GM12875 (cell line): Measurements from ENCODE around the gene COG3.
A peak's percentile ranks its signal among the peaks of the same experiment; 100 is the strongest.

Source experiments
- H3K4me3 ChIP-seq: one replicate; pipeline ENCODE4 v1.5.1; 2011; ENCODE audit warnings: low read depth, low read length, control low read depth
- TF ChIP-seq, protein P1 (sequence below): IDR thresholded peaks from 2 replicates; pipeline ENCODE4 v1.5.1; 2011; ENCODE audit warnings: low read depth, mild to moderate bottlenecking, control low read depth, inconsistent platforms, low read length, moderate library complexity, borderline replicate concordance; ENCODE audit not compliant: insufficient read depth

COG3 gene

DNA sequence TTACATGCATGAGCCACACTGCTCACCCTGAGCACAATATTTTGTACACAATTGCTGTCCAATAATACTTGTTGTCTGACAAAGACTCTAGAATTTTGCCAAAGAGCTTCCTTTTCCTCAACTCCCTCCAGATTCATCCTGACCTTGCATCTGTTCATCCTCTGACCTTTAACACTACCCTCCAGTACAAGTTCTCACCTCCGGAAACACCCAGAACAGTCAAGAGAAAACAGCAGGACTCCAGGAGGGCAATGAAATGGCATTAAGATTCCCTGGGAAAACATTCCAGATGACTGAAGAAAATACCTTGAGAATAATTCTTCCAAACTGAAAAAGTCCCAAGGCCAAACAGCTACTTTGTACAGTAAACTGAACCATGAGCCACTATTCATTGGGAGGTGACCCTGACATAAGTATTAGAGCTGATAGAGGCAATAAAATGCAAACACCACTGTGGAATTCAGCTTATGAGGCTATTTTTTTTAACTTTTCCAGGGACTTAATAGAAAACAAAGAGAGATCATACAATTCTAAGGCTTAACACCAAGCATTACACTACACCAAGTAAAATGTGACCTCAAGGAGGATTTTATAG, 15.7 kb upstream of the COG3 start:
- TF ChIP-seq, protein P1, sequence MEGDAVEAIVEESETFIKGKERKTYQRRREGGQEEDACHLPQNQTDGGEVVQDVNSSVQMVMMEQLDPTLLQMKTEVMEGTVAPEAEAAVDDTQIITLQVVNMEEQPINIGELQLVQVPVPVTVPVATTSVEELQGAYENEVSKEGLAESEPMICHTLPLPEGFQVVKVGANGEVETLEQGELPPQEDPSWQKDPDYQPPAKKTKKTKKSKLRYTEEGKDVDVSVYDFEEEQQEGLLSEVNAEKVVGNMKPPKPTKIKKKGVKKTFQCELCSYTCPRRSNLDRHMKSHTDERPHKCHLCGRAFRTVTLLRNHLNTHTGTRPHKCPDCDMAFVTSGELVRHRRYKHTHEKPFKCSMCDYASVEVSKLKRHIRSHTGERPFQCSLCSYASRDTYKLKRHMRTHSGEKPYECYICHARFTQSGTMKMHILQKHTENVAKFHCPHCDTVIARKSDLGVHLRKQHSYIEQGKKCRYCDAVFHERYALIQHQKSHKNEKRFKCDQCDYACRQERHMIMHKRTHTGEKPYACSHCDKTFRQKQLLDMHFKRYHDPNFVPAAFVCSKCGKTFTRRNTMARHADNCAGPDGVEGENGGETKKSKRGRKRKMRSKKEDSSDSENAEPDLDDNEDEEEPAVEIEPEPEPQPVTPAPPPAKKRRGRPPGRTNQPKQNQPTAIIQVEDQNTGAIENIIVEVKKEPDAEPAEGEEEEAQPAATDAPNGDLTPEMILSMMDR, result no peak
- no peak overlapping the region for H3K4me3 ChIP-seq

GRCh38 chr13:45451282-45451681, 13.5 kb upstream of the COG3 start:
- no peak overlapping the region for H3K4me3 ChIP-seq
- TF ChIP-seq, protein P1, result no peak

- no peak overlapping the region for H3K4me3 ChIP-seq
- TF ChIP-seq, protein P1, result no peak
Measured at GRCh38 chr13:45454204-45454603, 10.5 kb upstream of the COG3 start.

GRCh38 chr13:45456196-45456972, 8.4 kb upstream of the COG3 start:
- no peak overlapping the region for H3K4me3 ChIP-seq
- TF ChIP-seq, protein P1, result no peak

GRCh38 chr13:45464141-45464686, 525 bp upstream of the COG3 start:
- H3K4me3 ChIP-seq, result peak overlapping the region; percentile 99
- TF ChIP-seq, protein P1, result peak; percentile 53; the same call in 1 of the 2 replicates

DNA sequence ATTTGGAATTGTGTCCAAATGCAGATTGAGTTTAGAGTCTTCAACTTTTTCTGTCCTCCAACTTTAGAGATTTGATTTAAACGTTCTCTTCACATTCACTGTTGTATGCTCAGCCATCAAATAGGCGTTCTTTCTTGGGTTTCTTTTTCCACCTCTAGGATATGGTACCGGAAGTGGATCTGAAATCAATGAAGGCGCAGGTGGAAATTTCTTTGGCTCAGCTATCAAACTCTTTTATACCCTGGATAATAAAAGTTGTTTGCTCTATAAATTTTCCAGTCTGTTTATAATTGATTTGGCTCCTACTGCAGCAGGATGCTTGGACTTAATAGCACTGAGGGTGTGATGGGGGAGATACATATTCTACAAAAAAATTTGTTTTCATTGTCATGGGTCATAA, 1.6 kb downstream of the COG3 start:
- no peak overlapping the region for H3K4me3 ChIP-seq
- TF ChIP-seq, protein P1, result no peak

- TF ChIP-seq, protein P1, result no peak
- H3K4me3 ChIP-seq, result no peak overlapping the region
Measured at GRCh38 chr13:45468635-45469034, 3.9 kb downstream of the COG3 start.
